NAMALWA (cell line): Measurements from ENCODE around the gene PDK4.
A peak's percentile ranks its signal among the peaks of the same experiment; 100 is the strongest.

Experiments used
- DNase-seq: peaks from one replicate; pipeline ENCODE4 v3.0.0-alpha.2; 2015; ENCODE audit warnings: low spot score

PDK4 gene

GRCh38 chr7:95596198-95597063, at the start of gene PDK4:
Gene PDK4 (minus strand): TSS chr7:95596516. CDS start chr7:95596293, 223 bp downstream.
- no peak for DNase-seq

GRCh38 chr7:95642173-95642572, 45.9 kb upstream of the PDK4 start:
- no peak for DNase-seq

- no peak for DNase-seq
Observed at GRCh38 chr7:95636140-95636940, 40.0 kb upstream of the PDK4 start.

GRCh38 chr7:95632609-95633008, 36.3 kb upstream of the PDK4 start:
- no peak for DNase-seq

DNA sequence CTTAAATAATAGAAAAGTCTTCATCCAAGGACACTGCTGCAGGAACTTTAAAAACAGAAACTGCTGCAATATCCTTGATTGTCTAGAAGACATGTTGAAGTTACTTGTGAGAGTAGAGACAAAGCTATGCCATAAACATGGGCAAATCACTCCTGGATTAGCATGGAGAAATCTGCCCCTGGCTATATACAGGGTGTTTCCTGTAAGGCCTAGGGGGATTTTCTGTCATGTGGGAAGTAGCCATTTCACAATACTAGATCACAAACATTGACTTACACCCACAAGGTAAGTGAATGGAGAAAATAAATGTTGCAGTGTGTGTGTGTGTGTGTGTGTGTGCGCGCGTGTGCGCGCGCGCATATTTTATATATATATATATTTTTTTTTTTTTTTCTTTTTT, 35.2 kb upstream of the PDK4 start:
- no peak for DNase-seq

DNA sequence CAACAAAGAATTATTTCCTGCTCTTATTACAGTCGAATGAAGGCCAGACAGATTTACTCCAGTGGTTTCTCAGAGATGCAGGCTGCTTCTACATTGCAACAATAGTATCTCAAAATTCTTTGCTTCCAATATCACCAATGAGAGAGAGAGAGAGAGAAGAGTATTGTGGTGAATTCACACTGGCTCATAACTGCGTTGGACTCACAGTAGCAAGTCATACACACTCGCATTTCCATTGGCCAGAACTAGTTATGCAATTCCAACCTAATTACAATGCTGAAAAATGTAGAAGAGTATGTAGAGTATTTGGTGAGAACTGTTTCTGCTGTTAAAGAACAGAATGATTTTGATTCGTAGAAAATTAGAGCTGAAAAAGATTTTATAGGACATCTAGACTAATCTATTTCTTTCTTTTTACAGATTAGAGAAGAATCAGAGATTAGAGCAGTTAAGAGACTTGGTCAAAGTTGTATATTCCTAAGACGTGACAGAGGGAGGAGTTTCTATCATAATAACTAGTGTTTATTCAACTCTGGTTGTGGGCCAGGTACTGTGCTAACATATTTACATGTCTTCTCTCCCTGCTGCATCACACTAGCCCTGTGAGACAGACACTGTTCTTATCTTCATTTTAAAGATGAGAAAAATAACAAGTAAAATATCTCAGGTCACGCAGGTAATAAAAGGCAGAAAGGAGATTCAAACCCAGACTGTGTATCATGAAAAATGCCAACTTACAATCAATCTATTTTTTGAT, 34.6 kb upstream of the PDK4 start:
- DNase-seq = no peak

- no peak for DNase-seq
Observed at GRCh38 chr7:95628831-95629439, 32.6 kb upstream of the PDK4 start.

GRCh38 chr7:95623788-95624187, 27.5 kb upstream of the PDK4 start:
- DNase-seq = no peak

- no peak for DNase-seq
Observed at GRCh38 chr7:95622859-95623258, 26.5 kb upstream of the PDK4 start.

- DNase-seq = no peak
Observed at GRCh38 chr7:95622001-95622549, 25.8 kb upstream of the PDK4 start.

DNA sequence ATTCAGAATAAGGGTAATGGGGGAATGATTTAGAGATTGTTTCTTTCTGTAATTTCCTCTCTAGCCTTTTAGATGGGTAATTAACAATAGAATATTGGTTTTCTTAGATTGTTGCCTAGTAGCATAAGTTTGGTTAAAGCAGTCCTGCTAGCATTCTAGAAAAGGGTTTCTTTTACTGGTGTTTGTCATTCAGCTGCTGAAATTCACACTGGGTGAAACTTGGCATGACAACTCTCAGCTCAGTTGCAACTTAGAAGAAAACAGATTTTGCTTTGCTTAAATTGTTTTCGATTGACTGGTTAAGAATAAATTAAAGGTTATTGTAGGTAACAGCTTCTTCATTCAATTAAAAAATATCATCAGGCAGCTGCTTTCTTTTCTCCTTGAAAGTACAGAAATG, 25.1 kb upstream of the PDK4 start:
- DNase-seq = no peak

- DNase-seq = no peak
Observed at GRCh38 chr7:95620631-95621030, 24.3 kb upstream of the PDK4 start.

DNA sequence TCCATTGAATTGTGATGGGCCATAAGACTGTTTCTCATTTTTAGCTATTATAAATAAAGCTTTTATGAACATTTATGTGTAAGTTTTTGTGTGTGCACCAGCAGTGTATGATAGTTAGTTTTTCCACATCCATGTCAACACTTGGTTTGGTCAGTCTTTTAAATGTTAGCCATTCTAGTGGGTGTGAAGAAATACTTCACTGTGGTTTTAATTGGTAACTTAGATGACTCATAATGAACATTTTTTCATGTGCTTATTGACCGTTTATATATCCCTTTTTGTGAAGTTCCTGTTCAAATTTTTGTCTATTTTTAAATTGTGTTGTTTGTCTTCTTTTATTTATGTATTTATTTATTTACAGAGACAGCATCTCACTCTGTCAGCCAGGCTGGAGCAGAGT, 23.6 kb upstream of the PDK4 start:
- no peak for DNase-seq

DNA sequence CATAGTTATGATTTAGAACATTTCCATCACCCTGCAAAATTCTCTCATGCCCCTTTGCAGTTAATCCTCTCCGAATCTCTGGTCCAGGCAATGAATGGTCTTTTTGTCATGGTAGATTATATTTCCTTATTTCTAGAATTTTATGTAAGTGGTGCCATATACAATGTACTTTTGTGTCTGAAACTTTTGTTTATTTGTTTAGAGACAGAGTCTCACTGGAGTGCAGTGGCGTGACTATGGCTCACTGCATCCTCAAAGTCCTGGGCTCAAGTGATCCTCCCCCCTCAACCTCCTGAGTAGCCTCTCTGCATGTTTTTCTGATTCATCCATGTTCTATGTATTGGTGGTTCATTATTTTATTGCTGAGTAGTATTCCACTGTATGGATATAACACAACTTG, 23.2 kb upstream of the PDK4 start:
- no peak for DNase-seq

DNA sequence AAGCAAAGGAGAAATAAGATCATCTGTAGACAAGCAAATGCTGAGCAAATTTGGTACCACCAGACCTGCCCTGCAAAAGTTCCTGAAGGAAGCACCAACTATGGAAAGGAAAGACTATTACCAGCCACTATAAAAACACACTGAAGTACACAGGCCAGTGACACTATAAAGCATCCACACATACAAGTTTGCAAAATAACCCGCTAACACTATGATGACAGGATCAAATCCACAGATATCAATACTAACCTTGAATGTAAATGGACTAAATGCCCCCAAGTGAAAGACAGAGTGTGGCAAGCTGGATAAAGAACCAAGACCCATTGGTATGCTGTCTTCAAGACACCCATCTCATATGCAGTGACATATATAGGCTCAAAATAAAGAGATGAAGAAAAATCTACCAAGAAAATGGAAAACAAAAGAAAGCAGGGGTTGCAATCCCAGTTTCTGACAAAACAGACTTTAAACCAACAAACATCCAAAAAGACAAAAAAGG, 18.2 kb upstream of the PDK4 start:
- DNase-seq = no peak

- no peak for DNase-seq
Observed at GRCh38 chr7:95611224-95611623, 14.9 kb upstream of the PDK4 start.

- DNase-seq = no peak
Observed at GRCh38 chr7:95609277-95609971, 13.1 kb upstream of the PDK4 start.

- DNase-seq = peak; percentile 29
Observed at GRCh38 chr7:95608359-95609173, 12.2 kb upstream of the PDK4 start.

DNA sequence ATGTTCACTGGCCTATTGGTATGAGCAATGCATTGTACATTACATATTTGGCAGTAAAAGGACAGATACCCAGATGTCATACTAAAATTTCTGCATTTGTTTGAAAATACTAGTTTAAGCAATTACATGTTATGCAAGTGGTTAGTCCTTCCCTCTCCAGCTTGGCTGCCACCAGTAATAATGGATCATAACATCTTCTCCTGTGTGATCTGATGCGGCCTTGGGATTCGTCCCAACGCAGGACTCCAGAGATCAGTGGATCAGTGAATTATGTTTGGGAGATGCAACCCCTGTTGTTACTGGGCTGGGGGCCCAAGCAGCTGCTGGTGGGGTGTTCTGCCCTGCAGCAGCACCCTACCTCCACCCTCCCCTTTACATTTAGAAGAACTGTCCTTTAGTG, 11.2 kb upstream of the PDK4 start:
- DNase-seq = no peak

- no peak for DNase-seq
Observed at GRCh38 chr7:95605275-95605674, 9.0 kb upstream of the PDK4 start.
